ENCODE measurements around the gene SH3PXD2A.
"Not testable (repeated sequence)": the region's sequence is repeated elsewhere in the genome, so short reads cannot be mapped to it uniquely, and the experiment has no call there.

Gene SH3PXD2A

DNA sequence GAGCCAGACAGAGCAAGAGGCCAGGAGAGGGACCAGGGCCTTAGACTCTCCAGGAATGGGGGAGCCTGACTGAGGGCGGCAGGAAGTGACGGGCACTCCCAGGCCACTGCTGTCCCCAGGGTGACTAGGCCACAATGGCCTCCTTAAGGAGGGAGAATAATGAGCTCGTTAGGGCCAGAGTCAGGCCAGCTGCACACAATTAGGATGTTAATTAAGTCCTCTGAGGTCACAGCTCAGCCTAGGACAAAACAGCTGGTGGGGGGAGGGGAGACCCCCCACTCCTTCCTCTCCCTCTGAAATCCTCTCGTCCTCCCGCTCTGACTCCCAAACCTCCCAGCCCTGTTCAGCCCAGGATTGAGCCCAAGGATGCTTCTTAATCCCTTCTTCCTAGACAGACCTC lies 218.9 kb downstream of the SH3PXD2A start:
- no peaks in the 10 kb centered on the region for H3K27me3 ChIP-seq (ENCODE audit: control insufficient read depth in 1 of 2, insufficient read depth in 2 of 2, low read length in 2 of 2)
- H3K27ac ChIP-seq (ENCODE audit: low read depth, low read length), result no peak overlapping the region
- no peak overlapping the region for H3K9ac ChIP-seq (ENCODE audit: low read length)
- no peak overlapping the region for H3K4me3 ChIP-seq (ENCODE audit: low read depth in 1 of 2, low read length in 2 of 2)
- peaks cover 52% of the 10 kb centered on the region for H3K4me1 ChIP-seq (ENCODE audit: insufficient read depth, low read length)
- peaks cover 18% of the 10 kb centered on the region for H3K36me3 ChIP-seq (ENCODE audit: insufficient read depth, low read length)
- no peaks in the 10 kb centered on the region for H3K9me3 ChIP-seq (ENCODE audit: low read length)

GRCh38 chr10:103635580-103635979 lies 219.8 kb downstream of the SH3PXD2A start:
- Histone ChIP-seq H3K9ac (ENCODE audit: low read length) (no peak overlapping the region), H3K36me3 (ENCODE audit: insufficient read depth, low read length) (peaks cover 14% of the 10 kb centered on the region), H3K27ac (ENCODE audit: low read depth, low read length) (no peak overlapping the region)

GRCh38 chr10:103633846-103634245 lies 221.5 kb downstream of the SH3PXD2A start:
- peaks cover 17% of the 10 kb centered on the region for H3K36me3 ChIP-seq (ENCODE audit: insufficient read depth, low read length)
- peaks cover 48% of the 10 kb centered on the region for H3K4me1 ChIP-seq (ENCODE audit: insufficient read depth, low read length)
- H3K27ac ChIP-seq (ENCODE audit: low read depth, low read length), result no peak overlapping the region

More at GRCh38 chr10:103635580-103635979, 219.8 kb downstream of the SH3PXD2A start:
- Histone ChIP-seq H3K4me3 (ENCODE audit: low read depth in 1 of 2, low read length in 2 of 2) (no peak overlapping the region), H3K4me1 (ENCODE audit: insufficient read depth, low read length) (peaks cover 43% of the 10 kb centered on the region), H3K27me3 (ENCODE audit: control insufficient read depth in 1 of 2, insufficient read depth in 2 of 2, low read length in 2 of 2) (no peaks in the 10 kb centered on the region), H3K9me3 (ENCODE audit: low read length) (no peaks in the 10 kb centered on the region)

GRCh38 chr10:103632871-103633270 lies 222.5 kb downstream of the SH3PXD2A start:
- not testable (repeated sequence) for H3K9me3 ChIP-seq (ENCODE audit: low read length); H3K27me3 ChIP-seq (ENCODE audit: control insufficient read depth in 1 of 2, insufficient read depth in 2 of 2, low read length in 2 of 2); H3K27ac ChIP-seq (ENCODE audit: low read depth, low read length); H3K9ac ChIP-seq (ENCODE audit: low read length); H3K4me3 ChIP-seq (ENCODE audit: low read depth in 1 of 2, low read length in 2 of 2)
- Histone ChIP-seq H3K4me1 (ENCODE audit: insufficient read depth, low read length) (peaks cover 38% of the 10 kb centered on the region), H3K36me3 (ENCODE audit: insufficient read depth, low read length) (peaks cover 26% of the 10 kb centered on the region)

More at GRCh38 chr10:103633846-103634245, 221.5 kb downstream of the SH3PXD2A start:
- Histone ChIP-seq H3K9me3 (ENCODE audit: low read length) (no peaks in the 10 kb centered on the region), H3K4me3 (ENCODE audit: low read depth in 1 of 2, low read length in 2 of 2) (no peak overlapping the region), H3K9ac (ENCODE audit: low read length) (no peak overlapping the region), H3K27me3 (ENCODE audit: control insufficient read depth in 1 of 2, insufficient read depth in 2 of 2, low read length in 2 of 2) (no peaks in the 10 kb centered on the region)

DNA sequence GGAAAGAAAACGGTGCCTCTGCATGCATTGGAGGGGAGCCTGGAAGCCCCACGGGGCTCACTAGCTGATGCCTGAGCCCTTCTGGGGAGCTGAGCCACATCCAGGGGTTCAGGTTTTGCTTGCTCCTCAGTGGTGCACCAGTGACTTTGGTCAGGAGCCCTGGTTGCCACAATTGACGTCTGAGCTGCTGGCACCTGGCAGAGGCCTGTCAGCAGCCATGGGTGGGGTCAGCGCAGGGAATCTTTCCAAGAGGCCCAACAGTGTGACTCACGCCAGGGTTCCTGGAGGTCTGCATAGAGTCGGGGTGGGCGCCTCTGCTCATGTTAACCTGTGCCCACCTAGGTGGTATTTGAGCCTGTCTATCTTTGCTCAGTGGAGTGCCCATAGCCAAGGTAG lies 223.1 kb downstream of the SH3PXD2A start:
- H3K4me3 ChIP-seq (ENCODE audit: low read depth in 1 of 2, low read length in 2 of 2), result no peak overlapping the region

DNA sequence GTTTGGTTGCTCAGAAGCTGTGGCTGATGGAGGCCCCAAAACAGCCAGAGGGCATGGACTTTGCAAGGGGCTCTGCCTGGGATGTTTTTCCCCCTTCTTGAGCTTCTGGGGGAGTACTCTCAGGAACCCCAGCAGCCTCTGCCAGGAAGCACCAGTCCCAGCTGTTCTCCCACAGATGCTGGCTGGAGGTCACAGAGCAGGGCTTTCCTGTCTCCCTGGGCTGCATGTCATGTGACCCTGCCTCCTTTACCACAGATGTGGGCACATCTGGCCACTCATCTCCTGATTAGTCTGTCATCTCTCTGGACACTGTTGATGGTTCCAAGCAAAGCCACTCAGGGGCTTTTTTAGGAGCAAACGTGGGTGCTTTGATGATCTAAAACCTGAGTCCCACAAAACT lies 225.2 kb downstream of the SH3PXD2A start:
- H3K4me3 ChIP-seq (ENCODE audit: low read depth in 1 of 2, low read length in 2 of 2), result no peak overlapping the region
- no peak overlapping the region for H3K9ac ChIP-seq (ENCODE audit: low read length)
- H3K4me1 ChIP-seq (ENCODE audit: insufficient read depth, low read length), result peaks cover 13% of the 10 kb centered on the region
- no peaks in the 10 kb centered on the region for H3K27me3 ChIP-seq (ENCODE audit: control insufficient read depth in 1 of 2, insufficient read depth in 2 of 2, low read length in 2 of 2)
- no peak overlapping the region for H3K27ac ChIP-seq (ENCODE audit: low read depth, low read length)
- H3K36me3 ChIP-seq (ENCODE audit: insufficient read depth, low read length), result peaks cover 50% of the 10 kb centered on the region
- H3K9me3 ChIP-seq (ENCODE audit: low read length), result no peaks in the 10 kb centered on the region

More for the DNA sequence above, 223.1 kb downstream of the SH3PXD2A start:
- Histone ChIP-seq H3K36me3 (ENCODE audit: insufficient read depth, low read length) (peaks cover 31% of the 10 kb centered on the region), H3K4me1 (ENCODE audit: insufficient read depth, low read length) (peaks cover 32% of the 10 kb centered on the region), H3K9ac (ENCODE audit: low read length) (no peak overlapping the region), H3K27me3 (ENCODE audit: control insufficient read depth in 1 of 2, insufficient read depth in 2 of 2, low read length in 2 of 2) (no peaks in the 10 kb centered on the region), H3K27ac (ENCODE audit: low read depth, low read length) (no peak overlapping the region), H3K9me3 (ENCODE audit: low read length) (no peaks in the 10 kb centered on the region)

DNA sequence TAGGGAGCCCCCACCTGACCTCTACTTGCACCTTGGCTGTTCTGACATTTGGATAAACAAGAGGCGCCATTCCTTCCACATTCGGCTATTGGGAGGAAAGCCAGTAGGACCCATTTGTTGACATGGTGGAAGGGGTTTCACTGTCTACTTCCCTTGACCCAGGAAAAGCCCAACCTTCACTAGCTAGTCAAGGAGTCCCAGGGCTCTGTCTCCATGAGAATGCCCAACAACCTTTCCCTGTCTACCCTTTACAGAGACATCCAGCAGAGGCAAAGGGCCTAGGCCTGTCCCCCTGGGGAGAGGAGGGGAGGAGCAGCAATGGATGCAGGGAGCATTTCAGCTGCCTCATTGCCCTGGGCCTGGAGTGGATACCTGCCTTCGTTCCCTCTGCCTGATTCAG lies 225.8 kb downstream of the SH3PXD2A start:
- Histone ChIP-seq H3K4me1 (ENCODE audit: insufficient read depth, low read length) (peaks cover 11% of the 10 kb centered on the region), H3K4me3 (ENCODE audit: low read depth in 1 of 2, low read length in 2 of 2) (no peak overlapping the region), H3K27me3 (ENCODE audit: control insufficient read depth in 1 of 2, insufficient read depth in 2 of 2, low read length in 2 of 2) (no peaks in the 10 kb centered on the region), H3K27ac (ENCODE audit: low read depth, low read length) (no peak overlapping the region), H3K36me3 (ENCODE audit: insufficient read depth, low read length) (peaks cover 54% of the 10 kb centered on the region), H3K9me3 (ENCODE audit: low read length) (no peaks in the 10 kb centered on the region), H3K9ac (ENCODE audit: low read length) (no peak overlapping the region)

DNA sequence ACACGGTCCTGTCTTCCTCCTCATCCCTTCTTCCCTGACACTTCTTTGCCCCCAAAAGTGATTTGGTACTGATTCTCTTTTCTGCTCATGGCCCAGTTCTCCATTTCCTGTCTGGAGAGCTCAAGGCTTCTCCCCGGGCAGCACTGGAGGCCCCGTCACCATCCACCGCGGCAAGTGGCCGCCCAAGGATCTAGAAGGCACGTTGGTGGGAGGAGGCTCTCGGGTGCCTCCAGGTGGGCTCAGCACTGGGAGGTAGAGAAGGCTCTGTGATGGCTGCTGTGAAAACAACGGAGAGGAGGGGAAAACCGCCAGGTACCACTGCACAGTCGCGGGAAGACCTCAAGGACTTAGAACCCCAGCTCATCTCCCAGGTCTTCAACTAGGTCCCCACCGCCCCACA lies 227.5 kb downstream of the SH3PXD2A start:
- Histone ChIP-seq H3K36me3 (ENCODE audit: insufficient read depth, low read length) (peaks cover 66% of the 10 kb centered on the region), H3K27me3 (ENCODE audit: control insufficient read depth in 1 of 2, insufficient read depth in 2 of 2, low read length in 2 of 2) (no peaks in the 10 kb centered on the region)

GRCh38 chr10:103627111-103627892 lies 228.1 kb downstream of the SH3PXD2A start:
- Histone ChIP-seq H3K4me3 (ENCODE audit: low read depth in 1 of 2, low read length in 2 of 2) (no peak overlapping the region), H3K9ac (ENCODE audit: low read length) (no peak overlapping the region), H3K27ac (ENCODE audit: low read depth, low read length) (no peak overlapping the region), H3K4me1 (ENCODE audit: insufficient read depth, low read length) (peaks cover 16% of the 10 kb centered on the region), H3K36me3 (ENCODE audit: insufficient read depth, low read length) (peaks cover 71% of the 10 kb centered on the region), H3K9me3 (ENCODE audit: low read length) (no peaks in the 10 kb centered on the region), H3K27me3 (ENCODE audit: control insufficient read depth in 1 of 2, insufficient read depth in 2 of 2, low read length in 2 of 2) (no peaks in the 10 kb centered on the region)

More for the DNA sequence above, 227.5 kb downstream of the SH3PXD2A start:
- H3K27ac ChIP-seq (ENCODE audit: low read depth, low read length), result no peak overlapping the region
- H3K4me1 ChIP-seq (ENCODE audit: insufficient read depth, low read length), result peaks cover 11% of the 10 kb centered on the region
- H3K9ac ChIP-seq (ENCODE audit: low read length), result no peak overlapping the region
- H3K4me3 ChIP-seq (ENCODE audit: low read depth in 1 of 2, low read length in 2 of 2), result no peak overlapping the region
- H3K9me3 ChIP-seq (ENCODE audit: low read length), result no peaks in the 10 kb centered on the region

DNA sequence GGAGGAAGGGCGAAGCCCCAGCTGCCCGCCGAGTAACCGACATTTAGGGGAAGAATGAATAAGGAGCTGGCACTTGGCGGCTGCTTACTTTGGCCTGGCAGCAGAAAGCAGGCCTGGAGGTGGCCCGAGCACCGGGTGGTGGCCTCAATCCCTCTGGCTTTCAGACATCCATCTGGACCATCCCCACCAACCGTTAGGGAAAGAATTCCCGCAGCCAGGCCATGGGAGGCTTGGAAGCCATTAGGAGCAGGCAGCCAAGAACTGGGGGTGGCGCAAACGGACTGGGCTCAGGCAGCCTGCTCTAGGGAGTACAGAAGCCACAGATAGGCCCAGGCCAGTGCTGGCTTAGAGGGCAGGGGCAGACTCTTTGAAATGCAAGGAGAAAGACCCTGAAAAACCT lies 229.2 kb downstream of the SH3PXD2A start:
- H3K36me3 ChIP-seq (ENCODE audit: insufficient read depth, low read length), result peaks cover 65% of the 10 kb centered on the region

DNA sequence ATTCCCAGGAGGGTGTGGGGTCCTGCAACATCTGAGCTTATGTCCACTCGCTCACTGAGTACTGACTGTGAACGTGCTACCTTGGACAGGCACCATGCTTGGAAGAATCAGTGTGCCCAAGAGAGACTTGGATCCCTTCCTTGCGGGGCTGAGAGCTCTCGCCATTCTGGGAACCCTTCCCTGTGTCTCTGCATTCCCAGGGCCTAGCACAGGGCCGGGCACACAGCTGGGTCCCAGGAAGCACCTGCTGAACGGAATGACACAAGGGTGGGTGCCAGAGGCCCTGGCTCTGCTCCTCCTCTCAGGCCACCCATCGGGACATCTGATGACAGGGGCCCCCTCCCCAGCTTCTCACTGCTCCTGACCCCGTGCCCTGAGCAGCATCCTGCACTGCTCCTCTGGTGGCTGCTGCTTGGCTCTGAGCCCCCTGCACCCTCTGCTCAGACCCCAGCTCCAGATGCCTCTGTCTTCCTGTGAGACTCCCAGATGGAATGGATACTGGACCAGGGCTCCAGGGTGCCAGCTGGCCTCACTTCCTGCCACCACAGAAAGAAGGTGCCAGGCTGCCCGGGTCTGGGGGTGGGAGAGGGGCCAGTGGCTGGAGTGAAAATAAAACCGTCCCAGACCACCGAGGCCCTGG lies 232.3 kb downstream of the SH3PXD2A start:
- Histone ChIP-seq H3K9me3 (ENCODE audit: low read length) (no peaks in the 10 kb centered on the region), H3K4me1 (ENCODE audit: insufficient read depth, low read length) (peaks cover 47% of the 10 kb centered on the region), H3K4me3 (ENCODE audit: low read depth in 1 of 2, low read length in 2 of 2) (no peak overlapping the region), H3K27me3 (ENCODE audit: control insufficient read depth in 1 of 2, insufficient read depth in 2 of 2, low read length in 2 of 2) (no peaks in the 10 kb centered on the region), H3K9ac (ENCODE audit: low read length) (no peak overlapping the region), H3K27ac (ENCODE audit: low read depth, low read length) (no peak overlapping the region), H3K36me3 (ENCODE audit: insufficient read depth, low read length) (peaks cover 59% of the 10 kb centered on the region)

More for the DNA sequence above, 229.2 kb downstream of the SH3PXD2A start:
- H3K4me3 ChIP-seq (ENCODE audit: low read depth in 1 of 2, low read length in 2 of 2), result no peak overlapping the region
- H3K9ac ChIP-seq (ENCODE audit: low read length), result no peak overlapping the region
- no peaks in the 10 kb centered on the region for H3K27me3 ChIP-seq (ENCODE audit: control insufficient read depth in 1 of 2, insufficient read depth in 2 of 2, low read length in 2 of 2)
- peaks cover 27% of the 10 kb centered on the region for H3K4me1 ChIP-seq (ENCODE audit: insufficient read depth, low read length)
- no peaks in the 10 kb centered on the region for H3K9me3 ChIP-seq (ENCODE audit: low read length)
- no peak overlapping the region for H3K27ac ChIP-seq (ENCODE audit: low read depth, low read length)

All from muscle layer of colon (tissue), 2 donors.